GM12878 (cell line): ENCODE data around the gene DENND2C. TPM values are rescaled to one million over a fixed set of nuclear protein-coding genes. Genes with fewer than 3 reads are reported as not detected.

Experiments
- ATAC-seq: fragments of 200-7000 bp; cut with Tn5 transposase; 3 replicates; pipeline ENCODE4 v1.9.1; 2020; ENCODE audit warnings: mild to moderate bottlenecking, moderate library complexity
- BruUV-seq: library from RNA; stranded (reverse); fragments of 400-500 nt; replicated peaks from 2 replicates; lab custom pipeline; 2021; lab: Mats Ljungman, UMichigan
- CTCF ChIA-PET: fragments of 300-600 bp; sonication (Branson Sonifier 250); formaldehyde crosslinking; extraction: SDS; loops from one replicate; lab custom pipeline; 2021; ENCODE audit warnings: inconsistent platforms; lab: Yijun Ruan, JAX
- POLR2A ChIA-PET: fragments of 350-600 bp; formaldehyde crosslinking; extraction: SDS; loops from one replicate; lab custom pipeline; 2021; ENCODE audit warnings: inconsistent platforms; lab: Charles Lee
- RAD21 ChIA-PET: fragments of 300-600 bp; sonication (Branson Sonifier 250); formaldehyde crosslinking; loops from one replicate; lab custom pipeline; 2023; ENCODE audit warnings: antibody characterized with exemption; ENCODE audit not compliant: unreplicated experiment; lab: Charles Lee
- SMC1A ChIA-PET: fragments of 300-600 bp; sonication (Branson Sonifier 250); formaldehyde crosslinking; loops from one replicate; lab custom pipeline; 2023; ENCODE audit not compliant: unreplicated experiment, uncharacterized antibody; lab: Charles Lee
- DNase-seq: peaks from one replicate; pipeline ENCODE4 v3.0.0-alpha.2; 2011; ENCODE audit warnings: low read depth, low spot score
- FAIRE-seq: peaks from 3 replicates; lab custom pipeline; 2011; peaks lifted over from hg19 to GRCh38; lab: Jason Lieb, UNC
- H2AFZ ChIP-seq: 2 replicates; pipeline ENCODE4 v1.6.0; 2011; ENCODE audit warnings: low read depth, low read length, control low read depth; ENCODE audit not compliant: control insufficient read depth
- H3K27ac ChIP-seq: 2 replicates; pipeline ENCODE4 v1.5.1; 2011; ENCODE audit warnings: control low read depth; ENCODE audit not compliant: control insufficient read depth, insufficient read depth
- H3K27me3 ChIP-seq, 2 experiments: replicated peaks in 1 of 2; 2 replicates each; pipeline versions ENCODE4 v1.6.0 to v1.6.1; 2011; ENCODE audit warnings: low read length in 1 of 2; ENCODE audit not compliant: control insufficient read depth in 2 of 2, insufficient read depth in 2 of 2
- H3K36me3 ChIP-seq, 2 experiments: 2 replicates each; pipeline ENCODE4 v1.5.1; 2011; ENCODE audit warnings: low read length in 1 of 2; ENCODE audit not compliant: control insufficient read depth in 2 of 2, insufficient read depth in 2 of 2
- H3K4me1 ChIP-seq: 2 replicates; pipeline ENCODE4 v1.6.1; 2011; ENCODE audit warnings: mild to moderate bottlenecking, low read length, moderate library complexity, mixed read lengths; ENCODE audit not compliant: control insufficient read depth, insufficient read depth
- H3K4me2 ChIP-seq: 2 replicates; pipeline ENCODE4 v1.6.0; 2011; ENCODE audit warnings: control low read depth; ENCODE audit not compliant: control insufficient read depth, insufficient read depth
- H3K4me3 ChIP-seq: fragments of 200-600 bp; sonication (generic); 2 replicates; pipeline ENCODE4 v1.5.1; 2016
- H3K79me2 ChIP-seq: 2 replicates; pipeline ENCODE4 v1.6.0; 2011; ENCODE audit warnings: low read length; ENCODE audit not compliant: control insufficient read depth, insufficient read depth
- H3K9ac ChIP-seq: 2 replicates; pipeline ENCODE4 v1.8.0; 2011; ENCODE audit warnings: low read length, control low read depth, mixed read lengths; ENCODE audit not compliant: control insufficient read depth, insufficient read depth
- H3K9me3 ChIP-seq: replicated peaks from 3 replicates; pipeline ENCODE4 v1.5.1; 2011; ENCODE audit warnings: mild to moderate bottlenecking, low read length; ENCODE audit not compliant: control insufficient read depth, insufficient read depth
- H4K20me1 ChIP-seq: 2 replicates; pipeline ENCODE4 v1.6.0; 2011; ENCODE audit not compliant: control insufficient read depth, insufficient read depth
- CHD4 ChIP-seq: fragments of 200-600 bp; sonication (generic); IDR thresholded peaks from 2 replicates; pipeline ENCODE4 v1.6.1; 2016; ENCODE audit warnings: mild to moderate bottlenecking
- E4F1 ChIP-seq: fragments of 450-650 bp; IDR thresholded peaks from 2 replicates; pipeline ENCODE4 v1.6.1; 2018; ENCODE audit warnings: borderline replicate concordance, mild to moderate bottlenecking; ENCODE audit not compliant: partially characterized antibody
- IRF4 ChIP-seq: IDR thresholded peaks from 2 replicates; pipeline ENCODE4 v1.6.1; 2011; ENCODE audit warnings: low read depth, low read length
- MYB ChIP-seq: fragments of 150-350 bp; IDR thresholded peaks from 2 replicates; pipeline ENCODE4 v1.6.1; 2014; ENCODE audit warnings: mild to moderate bottlenecking, low read depth, low read length, borderline replicate concordance
- POLR2AphosphoS5 ChIP-seq: IDR thresholded peaks from 2 replicates; pipeline ENCODE4 v1.6.1; 2011; ENCODE audit warnings: mild to moderate bottlenecking, low read length, inconsistent platforms
- SMC3 ChIP-seq: IDR thresholded peaks from 2 replicates; pipeline ENCODE4 v1.6.1; 2011; ENCODE audit warnings: low read length, improper control_type of control experiment, borderline replicate concordance
- TARDBP ChIP-seq: IDR thresholded peaks from 2 replicates; pipeline ENCODE4 v1.6.1; 2016; ENCODE audit warnings: borderline replicate concordance
- WRNIP1 ChIP-seq: IDR thresholded peaks from 2 replicates; pipeline ENCODE4 v1.6.1; 2011; ENCODE audit warnings: low read depth, low read length, improper control_type of control experiment, borderline replicate concordance
- in situ Hi-C: fragments of 300-500 bp; cut with MboI; formaldehyde crosslinking; loops from 9 replicates; pipeline ENCODE4 v1.14.3; 2018; ENCODE audit warnings: mixed read lengths
- intact Hi-C: fragments of 100-400 bp; cut with micrococcal nuclease; formaldehyde crosslinking; loops from one replicate; pipeline ENCODE4 v1.14.2; 2022; ENCODE audit not compliant: unreplicated experiment
- polyA plus RNA-seq, 11 experiments: library from polyadenylated mRNA; depleted of rRNA in 4 of 11; unstranded in 6 of 11; stranded (reverse) in 5 of 11; fragments of >200 nt; fragmentation: Nextera tagmentation in 4 of 11; fragmentation: Illumina TruSeq in 1 of 11; extraction: Ambion mirVana in 4 of 11; extraction: Trizol in 1 of 11; gene quantifications; 1 replicate in 1 of 11; 2 replicates in 10 of 11; pipeline versions ENCODE4 v1.2.1 to v1.2.3, GENCODE V29; 2011 to 2016; ENCODE audit warnings: inconsistent platforms in 2 of 11, missing spikeins in 2 of 11, low read depth in 1 of 11
- total RNA-seq, 4 experiments: library from RNA; depleted of rRNA in 3 of 4; stranded (reverse); fragments of >200 nt in 3 of 4; fragmentation: Illumina TruSeq in 1 of 4; extraction: Trizol in 1 of 4; gene quantifications; 2 replicates each; pipeline versions ENCODE4 v1.2.1 to v1.2.3, GENCODE V29; 2013 to 2021
- TF ChIP-seq, protein P1 (sequence below): fragments of 450-650 bp; IDR thresholded peaks from 2 replicates; pipeline ENCODE4 v1.6.1; 2017; ENCODE audit warnings: mild to moderate bottlenecking, moderate library complexity

Gene DENND2C
- total and polyA plus RNA-seq, 10 of the 15 experiments (the other 5 are each of a cell fraction or from before 2014, with no cell fraction given): 0.01 to 0.10 (median 0.06) TPM; not detected in 3

DNA sequence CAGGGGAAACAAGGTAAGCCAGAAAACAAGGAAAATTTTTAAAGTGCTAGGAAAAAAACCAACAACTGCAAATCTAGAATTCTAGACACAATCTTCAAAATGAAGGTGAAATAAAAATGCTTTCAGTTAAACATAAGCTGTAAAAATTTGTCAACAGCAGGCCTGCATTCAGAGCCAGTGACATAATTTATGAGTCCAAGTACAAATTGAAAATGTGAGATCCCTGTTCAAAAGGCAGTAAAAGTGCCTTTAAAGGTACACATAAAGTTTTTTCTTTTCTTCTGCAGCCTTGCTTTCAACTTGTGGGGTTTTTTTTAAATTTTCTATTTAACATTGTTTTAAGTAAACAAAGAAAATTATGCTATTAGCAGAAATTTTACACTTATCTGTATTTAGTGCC, 37.4 kb downstream of the DENND2C start:
- ChIA-PET RAD21 (no interaction called here), SMC1A (interaction anchor here (1.2 kb wide), 1 partner anchor 20 kb away, joined by 3 read pairs; no protein-coding TSS in a partner anchor), CTCF (no interaction called here), POLR2A (no interaction called here)
- FAIRE-seq: no peak
- in situ Hi-C loops (no loop called here), intact Hi-C loops (no loop called here)
- no peaks in the 10 kb centered on the region for H3K4me1 ChIP-seq
- H3K27me3 ChIP-seq: no peaks in the 10 kb centered on the region
- H3K27ac ChIP-seq: no peak overlapping the region
- no peak overlapping the region for H2AFZ ChIP-seq
- no peak overlapping the region for H3K9ac ChIP-seq
- no peaks in the 10 kb centered on the region for H3K79me2 ChIP-seq
- no peak overlapping the region for H3K4me2 ChIP-seq
- BruUV-seq: no TSS peak
- H3K36me3 ChIP-seq: no peaks in the 10 kb centered on the region
- no peak for ATAC-seq
- TF ChIP-seq POLR2AphosphoS5: no peak
- no peak for TF ChIP-seq IRF4
- TF ChIP-seq E4F1: no peak
- TF ChIP-seq, protein P1, sequence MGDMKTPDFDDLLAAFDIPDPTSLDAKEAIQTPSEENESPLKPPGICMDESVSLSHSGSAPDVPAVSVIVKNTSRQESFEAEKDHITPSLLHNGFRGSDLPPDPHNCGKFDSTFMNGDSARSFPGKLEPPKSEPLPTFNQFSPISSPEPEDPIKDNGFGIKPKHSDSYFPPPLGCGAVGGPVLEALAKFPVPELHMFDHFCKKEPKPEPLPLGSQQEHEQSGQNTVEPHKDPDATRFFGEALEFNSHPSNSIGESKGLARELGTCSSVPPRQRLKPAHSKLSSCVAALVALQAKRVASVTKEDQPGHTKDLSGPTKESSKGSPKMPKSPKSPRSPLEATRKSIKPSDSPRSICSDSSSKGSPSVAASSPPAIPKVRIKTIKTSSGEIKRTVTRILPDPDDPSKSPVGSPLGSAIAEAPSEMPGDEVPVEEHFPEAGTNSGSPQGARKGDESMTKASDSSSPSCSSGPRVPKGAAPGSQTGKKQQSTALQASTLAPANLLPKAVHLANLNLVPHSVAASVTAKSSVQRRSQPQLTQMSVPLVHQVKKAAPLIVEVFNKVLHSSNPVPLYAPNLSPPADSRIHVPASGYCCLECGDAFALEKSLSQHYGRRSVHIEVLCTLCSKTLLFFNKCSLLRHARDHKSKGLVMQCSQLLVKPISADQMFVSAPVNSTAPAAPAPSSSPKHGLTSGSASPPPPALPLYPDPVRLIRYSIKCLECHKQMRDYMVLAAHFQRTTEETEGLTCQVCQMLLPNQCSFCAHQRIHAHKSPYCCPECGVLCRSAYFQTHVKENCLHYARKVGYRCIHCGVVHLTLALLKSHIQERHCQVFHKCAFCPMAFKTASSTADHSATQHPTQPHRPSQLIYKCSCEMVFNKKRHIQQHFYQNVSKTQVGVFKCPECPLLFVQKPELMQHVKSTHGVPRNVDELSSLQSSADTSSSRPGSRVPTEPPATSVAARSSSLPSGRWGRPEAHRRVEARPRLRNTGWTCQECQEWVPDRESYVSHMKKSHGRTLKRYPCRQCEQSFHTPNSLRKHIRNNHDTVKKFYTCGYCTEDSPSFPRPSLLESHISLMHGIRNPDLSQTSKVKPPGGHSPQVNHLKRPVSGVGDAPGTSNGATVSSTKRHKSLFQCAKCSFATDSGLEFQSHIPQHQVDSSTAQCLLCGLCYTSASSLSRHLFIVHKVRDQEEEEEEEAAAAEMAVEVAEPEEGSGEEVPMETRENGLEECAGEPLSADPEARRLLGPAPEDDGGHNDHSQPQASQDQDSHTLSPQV: no peak
- TF ChIP-seq WRNIP1: no peak
- TF ChIP-seq SMC3: no peak
- no peak for TF ChIP-seq MYB
- TF ChIP-seq TARDBP: no peak
- no peak for TF ChIP-seq CHD4
- no peaks in the 10 kb centered on the region for H4K20me1 ChIP-seq
- H3K4me3 ChIP-seq: no peak overlapping the region
- no peak for DNase-seq
- H3K9me3 ChIP-seq: no peaks in the 10 kb centered on the region
